GM13976 (cell line): ENCODE data around the gene PCDHGA6.
"Not testable (repeated sequence)": the region's sequence is repeated elsewhere in the genome, so short reads cannot be mapped to it uniquely, and the experiment has no call there.

Experiments used
- DNase-seq: peaks from one replicate; pipeline ENCODE4 v3.0.0; 2012; ENCODE audit warnings: low spot score
- in situ Hi-C: fragments of 300-500 bp; cut with MboI; formaldehyde crosslinking; loops from one replicate; pipeline ENCODE4 v1.12.0; 2022; ENCODE audit warnings: low sequenced_read_pairs, mixed read lengths, inconsistent platforms; ENCODE audit not compliant: unreplicated experiment
- TF ChIP-seq, protein P1 (sequence below): IDR thresholded peaks from 2 replicates; pipeline ENCODE4 v1.5.1; 2012; ENCODE audit warnings: borderline replicate concordance, mild to moderate bottlenecking; ENCODE audit not compliant: insufficient read depth; ENCODE audit errors: extremely low read depth, missing control alignments, control extremely low read depth

The PCDHGA6 gene

DNA sequence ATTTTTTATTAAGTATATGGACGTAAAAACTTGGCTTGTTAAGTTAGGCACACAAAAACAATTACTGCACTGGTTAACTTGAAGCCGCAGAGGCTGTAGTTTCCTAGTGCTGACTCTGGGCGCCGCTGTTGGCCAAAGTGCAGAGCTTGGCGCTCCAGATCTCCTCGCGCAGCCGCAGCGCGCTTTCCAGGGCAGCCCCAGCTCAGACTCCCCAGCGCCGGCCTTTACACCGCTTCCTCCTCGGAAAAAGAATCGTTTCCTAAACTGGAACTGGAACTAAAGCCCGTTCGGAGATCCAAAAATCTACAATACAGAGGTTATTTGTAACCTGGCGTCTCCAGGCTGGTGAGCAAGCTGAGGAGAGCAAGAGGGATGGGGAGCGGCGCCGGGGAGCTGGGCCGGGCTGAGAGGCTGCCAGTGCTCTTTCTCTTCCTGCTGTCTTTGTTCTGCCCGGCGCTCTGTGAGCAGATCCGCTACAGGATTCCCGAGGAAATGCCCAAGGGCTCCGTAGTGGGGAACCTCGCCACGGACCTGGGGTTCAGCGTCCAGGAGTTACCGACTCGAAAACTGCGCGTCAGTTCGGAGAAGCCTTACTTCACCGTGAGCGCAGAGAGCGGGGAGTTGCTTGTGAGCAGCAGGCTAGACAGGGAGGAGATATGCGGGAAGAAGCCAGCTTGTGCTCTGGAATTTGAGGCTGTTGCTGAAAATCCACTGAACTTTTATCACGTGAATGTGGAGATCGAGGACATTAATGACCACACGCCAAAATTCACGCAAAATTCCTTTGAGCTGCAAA, 24.3 kb downstream of the PCDHGA6 start, which contains the start of gene PCDHGB5:
Gene PCDHGB5 (plus strand): TSS at position 192 of the 796 bp plus-strand sequence. CDS start 181 bp downstream, at position 373.
- peak; percentile 59 for DNase-seq
- TF ChIP-seq, protein P1, sequence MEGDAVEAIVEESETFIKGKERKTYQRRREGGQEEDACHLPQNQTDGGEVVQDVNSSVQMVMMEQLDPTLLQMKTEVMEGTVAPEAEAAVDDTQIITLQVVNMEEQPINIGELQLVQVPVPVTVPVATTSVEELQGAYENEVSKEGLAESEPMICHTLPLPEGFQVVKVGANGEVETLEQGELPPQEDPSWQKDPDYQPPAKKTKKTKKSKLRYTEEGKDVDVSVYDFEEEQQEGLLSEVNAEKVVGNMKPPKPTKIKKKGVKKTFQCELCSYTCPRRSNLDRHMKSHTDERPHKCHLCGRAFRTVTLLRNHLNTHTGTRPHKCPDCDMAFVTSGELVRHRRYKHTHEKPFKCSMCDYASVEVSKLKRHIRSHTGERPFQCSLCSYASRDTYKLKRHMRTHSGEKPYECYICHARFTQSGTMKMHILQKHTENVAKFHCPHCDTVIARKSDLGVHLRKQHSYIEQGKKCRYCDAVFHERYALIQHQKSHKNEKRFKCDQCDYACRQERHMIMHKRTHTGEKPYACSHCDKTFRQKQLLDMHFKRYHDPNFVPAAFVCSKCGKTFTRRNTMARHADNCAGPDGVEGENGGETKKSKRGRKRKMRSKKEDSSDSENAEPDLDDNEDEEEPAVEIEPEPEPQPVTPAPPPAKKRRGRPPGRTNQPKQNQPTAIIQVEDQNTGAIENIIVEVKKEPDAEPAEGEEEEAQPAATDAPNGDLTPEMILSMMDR = peak; percentile 73
- in situ Hi-C loops = not testable (repeated sequence)

GRCh38 chr5:141398608-141399007, 24.9 kb downstream of the PCDHGA6 start:
- no peak for DNase-seq
- TF ChIP-seq, protein P1 = no peak
- in situ Hi-C loops = no loop called here

DNA sequence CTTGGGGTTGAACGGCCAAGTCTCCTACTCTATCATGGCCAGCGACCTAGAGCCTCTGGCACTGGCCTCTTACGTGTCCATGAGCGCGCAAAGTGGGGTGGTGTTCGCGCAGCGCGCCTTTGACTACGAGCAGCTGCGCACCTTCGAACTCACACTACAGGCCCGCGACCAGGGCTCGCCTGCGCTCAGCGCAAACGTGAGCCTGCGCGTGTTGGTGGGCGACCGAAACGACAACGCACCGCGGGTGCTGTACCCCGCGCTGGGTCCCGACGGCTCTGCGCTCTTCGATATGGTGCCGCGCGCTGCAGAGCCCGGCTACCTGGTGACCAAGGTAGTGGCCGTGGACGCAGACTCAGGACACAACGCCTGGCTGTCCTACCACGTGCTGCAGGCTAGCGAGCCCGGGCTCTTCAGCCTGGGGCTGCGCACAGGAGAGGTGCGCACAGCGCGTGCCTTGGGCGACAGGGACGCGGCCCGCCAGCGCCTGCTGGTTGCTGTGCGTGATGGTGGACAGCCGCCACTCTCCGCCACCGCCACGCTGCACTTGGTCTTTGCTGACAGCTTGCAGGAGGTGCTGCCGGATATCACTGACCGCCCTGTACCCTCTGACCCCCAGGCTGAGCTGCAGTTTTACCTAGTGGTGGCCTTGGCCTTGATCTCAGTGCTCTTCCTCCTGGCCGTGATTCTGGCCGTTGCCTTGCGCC, 26.0 kb downstream of the PCDHGA6 start:
- DNase-seq = no peak
- in situ Hi-C loops = no loop called here
- TF ChIP-seq, protein P1 = no peak

DNA sequence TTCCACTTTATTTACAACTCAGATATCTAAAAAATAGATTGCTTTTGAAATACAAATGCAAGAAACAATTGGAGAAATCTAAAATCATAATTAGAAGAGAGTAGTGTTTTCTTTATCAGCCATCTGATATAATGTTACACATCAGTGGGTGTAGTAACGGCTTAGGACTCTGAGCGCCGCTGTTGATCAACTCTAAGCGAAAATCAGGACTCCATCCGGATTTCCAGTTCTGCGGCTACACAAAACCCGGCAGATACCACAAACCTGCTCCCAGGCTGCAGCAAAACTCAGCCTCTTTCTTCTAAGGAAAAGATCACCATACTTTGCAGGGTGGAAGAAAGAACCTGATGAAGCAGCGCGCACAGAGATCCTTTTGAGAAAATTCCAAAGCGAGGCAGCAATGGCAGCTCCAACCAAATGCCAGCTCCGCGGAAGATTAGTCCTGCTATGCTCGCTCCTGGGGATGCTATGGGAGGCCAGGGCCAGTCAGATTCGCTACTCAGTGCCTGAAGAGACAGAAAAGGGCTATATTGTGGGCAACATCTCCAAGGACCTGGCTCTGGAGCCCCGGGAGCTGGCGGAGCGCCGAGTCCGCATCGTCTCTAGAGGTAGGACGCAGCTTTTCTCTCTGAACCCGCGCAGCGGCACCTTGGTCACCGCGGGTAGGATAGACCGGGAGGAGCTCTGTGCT, 29.0 kb downstream of the PCDHGA6 start, which contains the start of gene PCDHGA9:
Gene PCDHGA9 (plus strand): TSS at position 226 of the 691 bp plus-strand sequence. CDS start 175 bp downstream, at position 401.
- DNase-seq = no peak
- in situ Hi-C loops = no loop called here
- TF ChIP-seq, protein P1 = peak; percentile 12

DNA sequence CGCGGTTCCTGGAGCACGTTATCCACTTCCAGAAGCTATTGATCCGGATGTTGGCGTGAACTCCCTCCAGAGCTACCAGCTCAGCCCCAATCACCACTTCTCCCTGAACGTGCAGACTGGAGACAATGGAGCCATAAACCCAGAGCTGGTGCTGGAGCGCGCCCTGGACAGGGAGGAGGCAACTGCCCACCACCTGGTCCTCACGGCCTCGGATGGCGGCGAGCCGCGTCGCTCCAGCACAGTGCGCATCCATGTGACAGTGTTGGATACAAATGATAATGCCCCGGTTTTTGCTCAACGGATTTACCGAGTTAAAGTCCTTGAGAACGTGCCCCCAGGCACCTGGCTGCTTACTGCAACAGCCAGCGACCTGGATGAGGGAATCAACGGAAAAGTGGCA, 29.7 kb downstream of the PCDHGA6 start:
- in situ Hi-C loops = no loop called here
- TF ChIP-seq, protein P1 = no peak
- no peak for DNase-seq
